K562 (cell line): ENCODE results near the gene HOXB8. TPM values are rescaled to one million over a fixed set of nuclear protein-coding genes. Genes with fewer than 3 reads are reported as not detected.

Experiments used
- ATAC-seq: fragments of 200-7000 bp; cut with Tn5 transposase; 3 replicates; pipeline ENCODE4 v1.9.1; 2020; ENCODE audit warnings: moderate library complexity
- BruUV-seq: library from RNA; stranded (reverse); fragments of 400-500 nt; replicated peaks from 2 replicates; lab custom pipeline; 2021; lab: Mats Ljungman, UMichigan
- CTCF ChIA-PET: fragments of 300-600 bp; formaldehyde crosslinking; extraction: SDS; loops from one replicate; lab custom pipeline; 2021; ENCODE audit warnings: low intra/inter-chr PET ratio; lab: Yijun Ruan, JAX
- POLR2A ChIA-PET: fragments of 300-600, 350-650 bp; sonication (Branson Sonifier 250); formaldehyde crosslinking; extraction: SDS; loops from one replicate; lab custom pipeline; 2021; ENCODE audit warnings: antibody characterized with exemption, inconsistent platforms; lab: Yijun Ruan, JAX
- DNase-seq, 4 experiments: peaks; one replicate each; pipeline versions ENCODE4 v3.0.0 to v3.0.0-alpha.2; 2011 to 2018; ENCODE audit warnings: low spot score in 3 of 4, mixed read lengths in 3 of 4; ENCODE audit errors: extremely low read depth in 1 of 4
- FAIRE-seq: peaks from 2 replicates; lab custom pipeline; 2011; peaks lifted over from hg19 to GRCh38; lab: Jason Lieb, UNC
- H2AFZ ChIP-seq: 2 replicates; pipeline ENCODE4 v1.6.0; 2011; ENCODE audit warnings: low read depth, low read length, control low read depth, inconsistent platforms
- H3K27ac ChIP-seq: fragments of 200-600 bp; 3 replicates; pipeline ENCODE4 v1.8.0; 2011; ENCODE audit warnings: low read depth, mild to moderate bottlenecking, control low read depth, inconsistent platforms, low read length, moderate library complexity, mixed read lengths; ENCODE audit errors: extremely low read depth
- H3K27me3 ChIP-seq, 2 experiments: fragments of 300-600 bp in 1 of 2; 2 replicates in 1 of 2; 3 replicates in 1 of 2; pipeline versions ENCODE4 v1.6.0 to v1.8.0; 2011; ENCODE audit warnings: inconsistent platforms in 2 of 2, low read length in 2 of 2, mild to moderate bottlenecking in 1 of 2, mixed read lengths in 1 of 2, moderate library complexity in 1 of 2; ENCODE audit not compliant: control insufficient read depth in 2 of 2, insufficient read depth in 2 of 2
- H3K36me3 ChIP-seq: fragments of 300-600 bp; 3 replicates; pipeline ENCODE4 v1.8.0; 2011; ENCODE audit warnings: mild to moderate bottlenecking, low read length, inconsistent platforms; ENCODE audit not compliant: control insufficient read depth, insufficient read depth
- H3K4me1 ChIP-seq, 2 experiments: fragments of 200-600 bp in 1 of 2; replicated peaks in 1 of 2; 2 replicates in 1 of 2; 3 replicates in 1 of 2; pipeline versions ENCODE4 v1.5.1 to v1.8.0; 2011; ENCODE audit warnings: inconsistent platforms in 2 of 2, low read length in 2 of 2, mild to moderate bottlenecking in 1 of 2, mixed read lengths in 1 of 2, moderate library complexity in 1 of 2; ENCODE audit not compliant: control insufficient read depth in 2 of 2, insufficient read depth in 2 of 2
- H3K4me2 ChIP-seq: 2 replicates; pipeline ENCODE4 v1.6.1; 2011; ENCODE audit warnings: low read length, control low read depth, inconsistent platforms, mixed read lengths; ENCODE audit not compliant: insufficient read depth
- H3K4me3 ChIP-seq: fragments of 200-600 bp; sonication (generic), shearing (Covaris generic); 2 replicates; pipeline ENCODE4 v1.5.1; 2016; ENCODE audit warnings: control low read depth, inconsistent platforms
- H3K79me2 ChIP-seq: fragments of 200-600 bp; 3 replicates; pipeline ENCODE4 v1.8.0; 2011; ENCODE audit warnings: low read length, inconsistent platforms; ENCODE audit not compliant: control insufficient read depth, insufficient read depth
- H3K9ac ChIP-seq, 2 experiments: 2 replicates each; pipeline versions ENCODE4 v1.6.0 to v1.6.1; 2011; ENCODE audit warnings: low read depth in 2 of 2, low read length in 2 of 2, control low read depth in 1 of 2, inconsistent platforms in 1 of 2, mild to moderate bottlenecking in 1 of 2, mixed read lengths in 1 of 2; ENCODE audit not compliant: insufficient read depth in 1 of 2
- H3K9me1 ChIP-seq: one replicate; pipeline ENCODE4 v1.6.0; 2011; ENCODE audit warnings: inconsistent platforms, mild to moderate bottlenecking, low read length, moderate library complexity; ENCODE audit not compliant: control insufficient read depth, insufficient read depth
- H3K9me3 ChIP-seq: replicated peaks from 2 replicates; pipeline ENCODE4 v1.5.1; 2011; ENCODE audit warnings: low read depth, low read length, inconsistent platforms; ENCODE audit not compliant: control insufficient read depth, insufficient read depth
- H4K20me1 ChIP-seq: replicated peaks from 2 replicates; pipeline ENCODE4 v1.6.1; 2011; ENCODE audit warnings: low read length, inconsistent platforms, mixed read lengths; ENCODE audit not compliant: control insufficient read depth, insufficient read depth
- CBX5 ChIP-seq: IDR thresholded peaks from 2 replicates; pipeline ENCODE4 v1.6.1; 2014; ENCODE audit warnings: low read depth, borderline replicate concordance
- GABPA ChIP-seq: fragments of 200-800 bp; sonication (Bioruptor generic); conservative IDR thresholded peaks from 2 replicates; pipeline ENCODE4 v1.6.1; 2016; ENCODE audit warnings: low read depth, missing genetic modification characterization, missing compliant biosample characterization
- MTA3 ChIP-seq: fragments of 450-650 bp; formaldehyde crosslinking; IDR thresholded peaks from 2 replicates; pipeline ENCODE4 v1.6.1; 2017; ENCODE audit warnings: mild to moderate bottlenecking, borderline replicate concordance
- PYGO2 ChIP-seq: fragments of 450-650 bp; IDR thresholded peaks from 2 replicates; pipeline ENCODE4 v1.6.1; 2016; ENCODE audit warnings: mild to moderate bottlenecking, missing genetic modification characterization, moderate library complexity, missing compliant biosample characterization
- ZNF408 ChIP-seq: fragments of 250-450 bp; sonication (Bioruptor Pico); IDR thresholded peaks from 2 replicates; pipeline ENCODE4 v1.4.0; 2020; ENCODE audit warnings: low read depth, mild to moderate bottlenecking, moderate library complexity
- WGBS: fragments of 100-300 bp; shearing (Covaris generic); methylation state at CpG from one replicate; pipeline ENCODE4 v1.1.6; 2016; ENCODE audit warnings: low coverage, mixed read lengths; ENCODE audit not compliant: insufficient coverage; ENCODE audit errors: missing lambda C conversion rate; 5-methylcytosine and 5-hydroxymethylcytosine counted together
- in situ Hi-C: fragments of 300-500 bp; cut with MboI; formaldehyde crosslinking; loops from 4 replicates; pipeline ENCODE4 v1.15.0; 2018; ENCODE audit warnings: inconsistent platforms, mixed read lengths
- intact Hi-C: fragments of 100-400 bp; cut with micrococcal nuclease; formaldehyde crosslinking; loops from 2 replicates; pipeline ENCODE4 v1.14.2; 2022
- polyA plus RNA-seq, 8 experiments: library from polyadenylated mRNA; depleted of rRNA in 4 of 8; stranded (reverse) in 5 of 8; unstranded in 3 of 8; fragments of >200 nt; fragmentation: Nextera tagmentation in 2 of 8; fragmentation: Illumina TruSeq in 1 of 8; extraction: Ambion mirVana in 2 of 8; extraction: Trizol in 1 of 8; gene quantifications; 2 replicates each; pipeline versions ENCODE4 v1.2.1 to v1.2.3, GENCODE V29; 2011 to 2014; ENCODE audit warnings: inconsistent platforms in 1 of 8, missing spikeins in 1 of 8
- total RNA-seq, 7 experiments: library from RNA; depleted of rRNA in 6 of 7; stranded (reverse); fragments of >200 nt in 6 of 7; fragmentation: Illumina TruSeq in 2 of 7; extraction: Trizol in 2 of 7; gene quantifications; 2 replicates each; pipeline versions ENCODE4 v1.2.1 to v1.2.3, GENCODE V29; 2011 to 2021; ENCODE audit warnings: low replicate concordance in 1 of 7
- TF ChIP-seq, protein P1 (sequence below): fragments of 450-650 bp; formaldehyde crosslinking; IDR thresholded peaks from 2 replicates; pipeline ENCODE4 v1.4.0; 2022; ENCODE audit warnings: missing genetic modification characterization
- TF ChIP-seq, protein P2 (sequence below): sonication (generic); formaldehyde crosslinking; IDR thresholded peaks from 2 replicates; pipeline ENCODE4 v1.8.0; 2022; ENCODE audit warnings: mild to moderate bottlenecking, missing genetic modification reagents
- TF ChIP-seq, protein P3 (sequence below): IDR thresholded peaks from 3 replicates; pipeline ENCODE4 v1.6.1; 2011; ENCODE audit warnings: borderline replicate concordance, mild to moderate bottlenecking, moderate library complexity; ENCODE audit not compliant: insufficient read length; ENCODE audit errors: extremely low read depth
- TF ChIP-seq, protein P4 (sequence below): fragments of 250-450 bp; sonication (Bioruptor Pico); IDR thresholded peaks from 2 replicates; pipeline ENCODE4 v1.4.0; 2020; ENCODE audit warnings: mild to moderate bottlenecking

HOXB8 gene
- total and polyA plus RNA-seq, 9 of the 15 experiments (the other 6 are each of a cell fraction or from before 2014, with no cell fraction given): 0.52 to 23.8 (median 3.6) TPM

DNA sequence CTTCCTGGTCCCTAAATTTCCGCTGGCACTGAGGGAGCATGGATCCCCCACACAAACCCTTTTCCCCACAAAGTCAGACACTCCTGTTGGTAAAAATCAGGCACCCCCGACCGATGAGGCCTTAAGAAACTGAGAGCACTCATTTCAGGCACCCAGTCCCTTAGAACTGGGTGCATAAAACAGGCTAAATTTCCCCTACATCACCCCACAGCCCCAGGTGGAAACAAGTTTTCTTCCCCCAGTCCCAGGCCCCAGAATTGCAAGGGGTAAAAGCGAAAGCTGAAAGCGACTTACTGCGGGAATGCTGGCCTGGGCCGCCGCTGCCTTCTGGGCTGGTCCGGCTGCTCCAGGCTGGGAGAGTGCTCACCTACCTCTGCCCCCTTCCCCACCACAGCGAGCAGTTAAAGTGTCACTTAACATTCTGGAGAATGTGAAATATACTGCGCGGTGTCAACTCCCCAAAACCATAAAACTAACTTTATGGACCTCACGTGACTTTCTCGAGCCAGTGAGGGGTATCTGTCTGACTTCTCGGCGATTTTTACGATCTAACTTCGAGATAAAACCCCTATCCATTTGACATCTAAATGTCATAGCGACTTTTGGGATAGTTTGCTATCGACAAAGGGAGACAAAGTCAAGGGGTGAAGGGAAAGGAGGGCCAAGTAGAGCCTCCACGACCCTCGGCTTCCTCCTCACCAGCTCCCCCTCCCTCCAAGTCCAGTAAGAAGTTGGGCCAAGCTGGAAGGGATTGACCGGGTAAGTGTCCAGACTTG lies 25.1 kb downstream of the HOXB8 start, which contains the start of gene HOXB3 (continued):
- TF ChIP-seq MTA3: no peak
- TF ChIP-seq, protein P1, sequence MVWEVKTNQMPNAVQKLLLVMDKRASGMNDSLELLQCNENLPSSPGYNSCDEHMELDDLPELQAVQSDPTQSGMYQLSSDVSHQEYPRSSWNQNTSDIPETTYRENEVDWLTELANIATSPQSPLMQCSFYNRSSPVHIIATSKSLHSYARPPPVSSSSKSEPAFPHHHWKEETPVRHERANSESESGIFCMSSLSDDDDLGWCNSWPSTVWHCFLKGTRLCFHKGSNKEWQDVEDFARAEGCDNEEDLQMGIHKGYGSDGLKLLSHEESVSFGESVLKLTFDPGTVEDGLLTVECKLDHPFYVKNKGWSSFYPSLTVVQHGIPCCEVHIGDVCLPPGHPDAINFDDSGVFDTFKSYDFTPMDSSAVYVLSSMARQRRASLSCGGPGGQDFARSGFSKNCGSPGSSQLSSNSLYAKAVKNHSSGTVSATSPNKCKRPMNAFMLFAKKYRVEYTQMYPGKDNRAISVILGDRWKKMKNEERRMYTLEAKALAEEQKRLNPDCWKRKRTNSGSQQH (CRISPR knock-in tag): no peak
- no peak for TF ChIP-seq GABPA (tag)
- no peak for TF ChIP-seq CBX5

DNA sequence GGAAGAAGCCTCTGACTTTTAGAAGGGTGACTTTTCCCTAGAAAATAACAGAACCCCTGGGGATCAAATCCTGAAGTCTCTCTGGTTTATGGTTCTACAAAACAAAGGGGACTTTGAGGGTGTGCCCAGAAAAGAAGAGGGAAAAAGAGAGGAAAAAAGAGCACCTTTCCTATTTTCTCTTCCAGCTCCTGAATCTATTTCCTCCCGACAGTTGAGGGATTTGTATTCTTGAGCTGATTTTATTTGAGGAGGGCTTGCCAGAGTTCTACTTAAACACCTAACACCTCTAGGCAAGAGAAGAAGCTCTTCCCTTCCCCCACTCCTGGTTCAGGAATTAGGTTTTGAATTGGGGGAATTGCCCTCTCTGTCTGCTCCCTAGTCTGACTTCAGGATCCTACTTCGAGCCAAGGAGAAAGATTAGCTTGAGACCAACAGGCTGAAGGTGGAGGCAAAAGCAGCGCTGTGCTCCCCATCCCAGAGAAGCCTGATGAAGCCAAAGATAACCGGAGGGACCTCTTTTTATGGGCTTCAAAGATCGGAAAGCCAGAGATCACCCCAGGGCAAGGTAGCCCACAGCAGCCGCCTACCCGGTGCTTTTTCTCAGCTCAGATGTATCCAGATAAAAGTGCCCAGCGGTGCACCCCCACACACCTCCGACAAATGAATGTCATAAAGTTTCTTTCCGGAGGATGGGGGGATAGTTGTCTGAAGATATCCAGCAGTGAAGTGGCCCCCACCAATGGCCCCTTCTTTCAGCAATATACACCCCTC lies 25.8 kb downstream of the HOXB8 start:
- no TSS peak for BruUV-seq
- no peak for FAIRE-seq
- H3K9me1 ChIP-seq: no peaks in the 10 kb centered on the region
- peaks cover 14 to 35% of the 10 kb centered on the region in 2 experiments for H3K4me1 ChIP-seq
- H3K9ac ChIP-seq: no peak overlapping the region
- intact Hi-C loops: no loop called here
- no peaks in the 10 kb centered on the region for H3K36me3 ChIP-seq
- no peak for DNase-seq
- ChIA-PET POLR2A (interaction anchor here (0.8 to 1.7 kb wide), 7 partner anchors 9 to 253 kb away, joined by 3 to 10 read pairs (median 4); no protein-coding TSS in a partner anchor), CTCF (interaction anchor here (0.6 to 0.7 kb wide), 2 partner anchors 12 to 452 kb away, joined by 3 to 4 read pairs; no protein-coding TSS in a partner anchor)
- no peaks in the 10 kb centered on the region for H3K9me3 ChIP-seq
- H3K4me2 ChIP-seq: no peak overlapping the region
- no peak for ATAC-seq
- no peak overlapping the region for H3K27ac ChIP-seq
- H3K27me3 ChIP-seq: no peaks in the 10 kb centered on the region
- no peak overlapping the region for H3K4me3 ChIP-seq
- H4K20me1 ChIP-seq: no peaks in the 10 kb centered on the region
- in situ Hi-C loops: no loop called here
- peaks cover 5% of the 10 kb centered on the region; the same call in 2 of the 3 replicates for H3K79me2 ChIP-seq
- H2AFZ ChIP-seq: no peak overlapping the region
- 27% methylated on average over 10 of the region's 10 CpGs for WGBS
- TF ChIP-seq PYGO2 (tag) (no peak), ZNF408 (CRISPR knock-in tag) (no peak)
- TF ChIP-seq, protein P2, sequence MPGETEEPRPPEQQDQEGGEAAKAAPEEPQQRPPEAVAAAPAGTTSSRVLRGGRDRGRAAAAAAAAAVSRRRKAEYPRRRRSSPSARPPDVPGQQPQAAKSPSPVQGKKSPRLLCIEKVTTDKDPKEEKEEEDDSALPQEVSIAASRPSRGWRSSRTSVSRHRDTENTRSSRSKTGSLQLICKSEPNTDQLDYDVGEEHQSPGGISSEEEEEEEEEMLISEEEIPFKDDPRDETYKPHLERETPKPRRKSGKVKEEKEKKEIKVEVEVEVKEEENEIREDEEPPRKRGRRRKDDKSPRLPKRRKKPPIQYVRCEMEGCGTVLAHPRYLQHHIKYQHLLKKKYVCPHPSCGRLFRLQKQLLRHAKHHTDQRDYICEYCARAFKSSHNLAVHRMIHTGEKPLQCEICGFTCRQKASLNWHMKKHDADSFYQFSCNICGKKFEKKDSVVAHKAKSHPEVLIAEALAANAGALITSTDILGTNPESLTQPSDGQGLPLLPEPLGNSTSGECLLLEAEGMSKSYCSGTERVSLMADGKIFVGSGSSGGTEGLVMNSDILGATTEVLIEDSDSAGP: no peak
- TF ChIP-seq, protein P3, sequence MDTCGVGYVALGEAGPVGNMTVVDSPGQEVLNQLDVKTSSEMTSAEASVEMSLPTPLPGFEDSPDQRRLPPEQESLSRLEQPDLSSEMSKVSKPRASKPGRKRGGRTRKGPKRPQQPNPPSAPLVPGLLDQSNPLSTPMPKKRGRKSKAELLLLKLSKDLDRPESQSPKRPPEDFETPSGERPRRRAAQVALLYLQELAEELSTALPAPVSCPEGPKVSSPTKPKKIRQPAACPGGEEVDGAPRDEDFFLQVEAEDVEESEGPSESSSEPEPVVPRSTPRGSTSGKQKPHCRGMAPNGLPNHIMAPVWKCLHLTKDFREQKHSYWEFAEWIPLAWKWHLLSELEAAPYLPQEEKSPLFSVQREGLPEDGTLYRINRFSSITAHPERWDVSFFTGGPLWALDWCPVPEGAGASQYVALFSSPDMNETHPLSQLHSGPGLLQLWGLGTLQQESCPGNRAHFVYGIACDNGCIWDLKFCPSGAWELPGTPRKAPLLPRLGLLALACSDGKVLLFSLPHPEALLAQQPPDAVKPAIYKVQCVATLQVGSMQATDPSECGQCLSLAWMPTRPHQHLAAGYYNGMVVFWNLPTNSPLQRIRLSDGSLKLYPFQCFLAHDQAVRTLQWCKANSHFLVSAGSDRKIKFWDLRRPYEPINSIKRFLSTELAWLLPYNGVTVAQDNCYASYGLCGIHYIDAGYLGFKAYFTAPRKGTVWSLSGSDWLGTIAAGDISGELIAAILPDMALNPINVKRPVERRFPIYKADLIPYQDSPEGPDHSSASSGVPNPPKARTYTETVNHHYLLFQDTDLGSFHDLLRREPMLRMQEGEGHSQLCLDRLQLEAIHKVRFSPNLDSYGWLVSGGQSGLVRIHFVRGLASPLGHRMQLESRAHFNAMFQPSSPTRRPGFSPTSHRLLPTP: no peak
- TF ChIP-seq, protein P4, sequence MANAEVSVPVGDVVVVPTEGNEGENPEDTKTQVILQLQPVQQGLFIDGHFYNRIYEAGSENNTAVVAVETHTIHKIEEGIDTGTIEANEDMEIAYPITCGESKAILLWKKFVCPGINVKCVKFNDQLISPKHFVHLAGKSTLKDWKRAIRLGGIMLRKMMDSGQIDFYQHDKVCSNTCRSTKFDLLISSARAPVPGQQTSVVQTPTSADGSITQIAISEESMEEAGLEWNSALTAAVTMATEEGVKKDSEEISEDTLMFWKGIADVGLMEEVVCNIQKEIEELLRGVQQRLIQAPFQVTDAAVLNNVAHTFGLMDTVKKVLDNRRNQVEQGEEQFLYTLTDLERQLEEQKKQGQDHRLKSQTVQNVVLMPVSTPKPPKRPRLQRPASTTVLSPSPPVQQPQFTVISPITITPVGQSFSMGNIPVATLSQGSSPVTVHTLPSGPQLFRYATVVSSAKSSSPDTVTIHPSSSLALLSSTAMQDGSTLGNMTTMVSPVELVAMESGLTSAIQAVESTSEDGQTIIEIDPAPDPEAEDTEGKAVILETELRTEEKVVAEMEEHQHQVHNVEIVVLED: no peak
